HepG2 (cell line): ENCODE data around the gene SLC23A3. TPM values are rescaled to one million over a fixed set of nuclear protein-coding genes. Genes with fewer than 3 reads are reported as not detected.
A peak's percentile ranks its signal among the peaks of the same experiment; 100 is the strongest.

Experiments used
- BRCA1 ChIP-seq: sonication (generic); formaldehyde crosslinking; IDR thresholded peaks from 2 replicates; pipeline ENCODE4 v1.4.0; 2020; ENCODE audit warnings: missing genetic modification reagents
- CBFB ChIP-seq: sonication (generic); formaldehyde crosslinking; IDR thresholded peaks from 2 replicates; pipeline ENCODE4 v1.4.0; 2020; ENCODE audit warnings: missing genetic modification reagents
- CSRNP1 ChIP-seq: sonication (generic); formaldehyde crosslinking; IDR thresholded peaks from 2 replicates; pipeline ENCODE4 v1.8.1; 2023; ENCODE audit warnings: mild to moderate bottlenecking, missing genetic modification reagents
- KLF6 ChIP-seq: IDR thresholded peaks from 2 replicates; pipeline ENCODE4 v1.8.0; 2016; ENCODE audit warnings: missing biosample characterization, missing genetic modification reagents
- MEIS2 ChIP-seq: sonication (generic); formaldehyde crosslinking; IDR thresholded peaks from 2 replicates; pipeline ENCODE4 v1.9.0; 2021; ENCODE audit warnings: mild to moderate bottlenecking, missing genetic modification reagents
- MIER2 ChIP-seq: IDR thresholded peaks from 2 replicates; pipeline ENCODE4 v1.6.1; 2016; ENCODE audit warnings: missing biosample characterization, missing genetic modification reagents
- PRDM4 ChIP-seq: sonication (generic); formaldehyde crosslinking; IDR thresholded peaks from 2 replicates; pipeline ENCODE4 v1.9.0; 2021; ENCODE audit warnings: missing genetic modification reagents, borderline replicate concordance
- THAP9 ChIP-seq: sonication (generic); formaldehyde crosslinking; IDR thresholded peaks from 2 replicates; pipeline ENCODE4; 2020; ENCODE audit warnings: missing genetic modification reagents, mild to moderate bottlenecking, borderline replicate concordance
- TRIM24 ChIP-seq: sonication (generic); formaldehyde crosslinking; IDR thresholded peaks from 2 replicates; pipeline ENCODE4 v1.8.0; 2022; ENCODE audit warnings: mild to moderate bottlenecking, missing genetic modification reagents
- YY1 ChIP-seq: IDR thresholded peaks from 2 replicates; pipeline ENCODE4 v1.6.1; 2011; ENCODE audit warnings: low read length, low read depth, moderate library complexity, mild to moderate bottlenecking; ENCODE audit not compliant: insufficient read depth, insufficient replicate concordance
- ZBTB44 ChIP-seq: sonication (generic); formaldehyde crosslinking; IDR thresholded peaks from 2 replicates; pipeline ENCODE4 v1.4.0; 2020; ENCODE audit warnings: missing genetic modification reagents
- ZFP91 ChIP-seq: sonication (generic); formaldehyde crosslinking; IDR thresholded peaks from 2 replicates; pipeline ENCODE4 v1.9.0; 2022; ENCODE audit warnings: missing genetic modification reagents, mild to moderate bottlenecking, borderline replicate concordance
- ZNF276 ChIP-seq: sonication (generic); formaldehyde crosslinking; IDR thresholded peaks from 2 replicates; pipeline ENCODE4 v1.4.0; 2020; ENCODE audit warnings: mild to moderate bottlenecking, low read depth, missing genetic modification reagents
- ZNF484 ChIP-seq: sonication (generic); formaldehyde crosslinking; IDR thresholded peaks from 2 replicates; pipeline ENCODE4 v1.5.1; 2020; ENCODE audit warnings: mild to moderate bottlenecking, low read depth, missing genetic modification reagents, borderline replicate concordance
- polyA plus RNA-seq, 8 experiments: library from polyadenylated mRNA; depleted of rRNA in 3 of 8; stranded (reverse) in 7 of 8; unstranded in 1 of 8; fragments of >200 nt; fragmentation: Illumina TruSeq in 4 of 8; extraction: Trizol in 4 of 8; gene quantifications; 2 replicates each; pipeline versions ENCODE4 v1.2.1 to v1.2.3, GENCODE V29; 2011 to 2016; ENCODE audit warnings: low read depth in 4 of 8, missing spikeins in 1 of 8, mixed read lengths in 1 of 8; ENCODE audit not compliant: insufficient read depth in 1 of 8
- total RNA-seq, 5 experiments: library from RNA; depleted of rRNA; stranded (reverse); fragments of >200 nt; fragmentation: Illumina TruSeq; extraction: Trizol; gene quantifications; 2 replicates each; pipeline ENCODE4 v1.2.3, GENCODE V29; 2016; ENCODE audit warnings: low read depth in 1 of 5

Gene SLC23A3
- total and polyA plus RNA-seq, 2 of the 13 experiments (the other 11 are each of a cell fraction or from before 2014, with no cell fraction given) = 0.38 to 0.78 TPM

GRCh38 chr2:219176818-219177551 lies 7.2 kb upstream of the SLC23A3 start, which contains the start of gene CNPPD1 (continued):
- TF ChIP-seq ZBTB44 (CRISPR knock-in tag) (peak; percentile 94; the same call in 1 of the 2 replicates), TRIM24 (CRISPR knock-in tag) (no peak), ZNF276 (CRISPR knock-in tag) (peak; percentile 93; the same call in 1 of the 2 replicates), CSRNP1 (CRISPR knock-in tag) (peak; percentile 81; the same call in 1 of the 2 replicates), KLF6 (CRISPR knock-in tag) (peak; percentile 99), PRDM4 (CRISPR knock-in tag) (peak; percentile 10; the same call in 1 of the 2 replicates), YY1 (peak; percentile 57), CBFB (CRISPR knock-in tag) (peak; percentile 90), ZNF484 (CRISPR knock-in tag) (peak; percentile 78; the same call in 1 of the 2 replicates), MEIS2 (CRISPR knock-in tag) (peak; percentile 96), ZFP91 (peak; percentile 94), MIER2 (no peak), THAP9 (CRISPR knock-in tag) (no peak), BRCA1 (CRISPR knock-in tag) (peak; percentile 93)
